A549 treated with RU486 at 1 μM for 4 hours (cell line): ENCODE data around the gene TGM1. TPM values are rescaled to one million over a fixed set of nuclear protein-coding genes. Genes with fewer than 3 reads are reported as not detected.

Source experiments
- total RNA-seq: library from RNA; stranded (reverse); fragments of 200-300 nt; extraction: Qiagen RNA extraction; gene quantifications from 5 replicates; pipeline ENCODE4 v1.2.3, GENCODE V29; 2022; ENCODE audit warnings: low read depth

The TGM1 gene
- total RNA-seq, 1 experiment from 2014 or later: 1.1 TPM

Other genes starting within 250 kb of the TGM1 start
- gene CARMIL3, start 211.2 kb downstream of the TGM1 start, total RNA-seq: 0.34 to 0.95 TPM (median 0.49 TPM) in 5 replicates
- not detected in 5 replicates for gene CPNE6, start 191.6 kb downstream of the TGM1 start, total RNA-seq
- 16.5 to 22.6 TPM (median 20.9 TPM) in 5 replicates for gene PCK2, start 168.9 kb downstream of the TGM1 start, total RNA-seq
- 19.5 to 23.6 TPM (median 20.5 TPM) in 5 replicates for gene DCAF11, start 148.4 kb downstream of the TGM1 start, total RNA-seq
- 0.72 to 1.2 TPM (median 0.80 TPM) in 5 replicates for gene NRL, start 148.2 kb downstream of the TGM1 start, total RNA-seq
- gene FITM1, start 132.5 kb downstream of the TGM1 start, total RNA-seq: 0.17 to 0.31 TPM in 2 of 5 replicates, not detected in the others
- 166 to 196 TPM (median 176 TPM) in 5 replicates for gene PSME1, start 127.0 kb downstream of the TGM1 start, total RNA-seq
- 45.0 to 65.7 TPM (median 61.1 TPM) in 5 replicates for gene EMC9, start 121.6 kb downstream of the TGM1 start, total RNA-seq
- 163 to 221 TPM (median 173 TPM) in 5 replicates for gene PSME2, start 116.6 kb downstream of the TGM1 start, total RNA-seq
- 18.9 to 37.4 TPM (median 28.0 TPM) in 5 replicates for gene RNF31, start 115.7 kb downstream of the TGM1 start, total RNA-seq
- gene IRF9, start 101.9 kb downstream of the TGM1 start, total RNA-seq: 14.5 to 20.9 TPM (median 16.8 TPM) in 5 replicates
- 4.0 to 5.5 TPM (median 5.1 TPM) in 5 replicates for gene REC8, start 91.1 kb downstream of the TGM1 start, total RNA-seq
- gene IPO4, start 74.4 kb downstream of the TGM1 start, total RNA-seq: 79.3 to 90.2 TPM (median 86.3 TPM) in 5 replicates
- gene TM9SF1, start 67.7 kb downstream of the TGM1 start, total RNA-seq: 63.2 to 70.0 TPM (median 67.6 TPM) in 5 replicates
- gene TSSK4, start 57.5 kb downstream of the TGM1 start, total RNA-seq: not detected in 5 replicates
- gene CHMP4A, start 49.7 kb downstream of the TGM1 start, total RNA-seq: 71.9 to 101 TPM (median 93.0 TPM) in 5 replicates
- 27.3 to 34.4 TPM (median 29.4 TPM) in 5 replicates for gene MDP1, start 47.1 kb downstream of the TGM1 start, total RNA-seq
- 444 to 520 TPM (median 484 TPM) in 5 replicates for gene NEDD8, start 30.8 kb downstream of the TGM1 start, total RNA-seq
- 54.3 to 66.4 TPM (median 58.1 TPM) in 5 replicates for gene GMPR2, start 30.2 kb downstream of the TGM1 start, total RNA-seq
- gene TINF2, start 20.6 kb downstream of the TGM1 start, total RNA-seq: 34.2 to 38.2 TPM (median 36.6 TPM) in 5 replicates
- 15.2 to 18.4 TPM (median 16.6 TPM) in 5 replicates for gene RABGGTA, start 8.4 kb upstream of the TGM1 start, total RNA-seq
- gene DHRS1, start 36.6 kb upstream of the TGM1 start, total RNA-seq: 10.3 to 14.0 TPM (median 13.1 TPM) in 5 replicates
- 13.7 to 17.0 TPM (median 16.6 TPM) in 5 replicates for gene NOP9, start 36.7 kb upstream of the TGM1 start, total RNA-seq
- gene CIDEB, start 44.8 kb upstream of the TGM1 start, total RNA-seq: 0.15 to 1.00 TPM (median 0.20 TPM) in 5 replicates
- gene LTB4R2, start 47.0 kb upstream of the TGM1 start, total RNA-seq: 2.5 to 5.7 TPM (median 4.3 TPM) in 5 replicates
- gene LTB4R, start 48.3 kb upstream of the TGM1 start, total RNA-seq: 3.7 to 6.6 TPM (median 6.4 TPM) in 5 replicates
- not detected in 5 replicates for gene ADCY4, start 71.9 kb upstream of the TGM1 start, total RNA-seq
- gene RIPK3, start 76.8 kb upstream of the TGM1 start, total RNA-seq: not detected in 5 replicates
- gene NFATC4, start 105.0 kb upstream of the TGM1 start, total RNA-seq: 0.29 to 0.67 TPM (median 0.47 TPM) in 4 of 5 replicates, not detected in the other
- 0.16 to 0.78 TPM (median 0.18 TPM) in 5 replicates for gene NYNRIN, start 135.8 kb upstream of the TGM1 start, total RNA-seq
- gene CBLN3, start 166.5 kb upstream of the TGM1 start, total RNA-seq: 1.0 to 1.6 TPM (median 1.3 TPM) in 5 replicates
- 19.3 to 28.8 TPM (median 26.1 TPM) in 5 replicates for gene KHNYN, start 166.8 kb upstream of the TGM1 start, total RNA-seq
- 42.7 to 56.3 TPM (median 47.4 TPM) in 5 replicates for gene SDR39U1, start 179.6 kb upstream of the TGM1 start, total RNA-seq
- gene CMA1, start 245.1 kb upstream of the TGM1 start, total RNA-seq: not detected in 5 replicates